Adrenal gland (tissue), 5 donors: Measurements from ENCODE around the gene PTGER4.

Experiments
- CTCF ChIP-seq, 6 experiments: fragments of 450-650 bp in 4 of 6; fragments of 200-600 bp in 2 of 6; sonication (generic) in 1 of 6; IDR thresholded peaks; 1 replicate in 5 of 6; 2 replicates in 1 of 6; pipeline versions ENCODE4 v1.5.1 to v1.8.0; 2016 to 2021; ENCODE audit warnings: antibody characterized with exemption in 6 of 6, mild to moderate bottlenecking in 2 of 6, moderate library complexity in 1 of 6
- POLR2A ChIP-seq, 2 donors: fragments of 450-650 bp; IDR thresholded peaks; one replicate each; pipeline ENCODE4 v1.6.1; 2017; ENCODE audit warnings: antibody characterized with exemption in 2 of 2, mild to moderate bottlenecking in 2 of 2, moderate library complexity in 1 of 2
- donor health status: DM: no; HTN: no; CAD: no.

GRCh38 chr5:40733434-40733833 is 53.7 kb downstream of the PTGER4 start:
- no peak for TF ChIP-seq CTCF (IDR thresholded peaks at IDR 0.05)
- no peak for TF ChIP-seq POLR2A (IDR thresholded peaks at IDR 0.05)
